Hematopoietic multipotent progenitor cell treated with erythropoietin and hydrocortisone succinate and interleukin-3 and kit ligand, for 6 days (in vitro differentiated cells): ENCODE results near the gene TAS2R14.
A peak's percentile ranks its signal among the peaks of the same experiment; 100 is the strongest.

ENCODE experiments used
- DNase-seq: peaks from one replicate; pipeline ENCODE4 v3.0.0-alpha.2; 2015

Gene TAS2R14, protein sequence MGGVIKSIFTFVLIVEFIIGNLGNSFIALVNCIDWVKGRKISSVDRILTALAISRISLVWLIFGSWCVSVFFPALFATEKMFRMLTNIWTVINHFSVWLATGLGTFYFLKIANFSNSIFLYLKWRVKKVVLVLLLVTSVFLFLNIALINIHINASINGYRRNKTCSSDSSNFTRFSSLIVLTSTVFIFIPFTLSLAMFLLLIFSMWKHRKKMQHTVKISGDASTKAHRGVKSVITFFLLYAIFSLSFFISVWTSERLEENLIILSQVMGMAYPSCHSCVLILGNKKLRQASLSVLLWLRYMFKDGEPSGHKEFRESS

DNA sequence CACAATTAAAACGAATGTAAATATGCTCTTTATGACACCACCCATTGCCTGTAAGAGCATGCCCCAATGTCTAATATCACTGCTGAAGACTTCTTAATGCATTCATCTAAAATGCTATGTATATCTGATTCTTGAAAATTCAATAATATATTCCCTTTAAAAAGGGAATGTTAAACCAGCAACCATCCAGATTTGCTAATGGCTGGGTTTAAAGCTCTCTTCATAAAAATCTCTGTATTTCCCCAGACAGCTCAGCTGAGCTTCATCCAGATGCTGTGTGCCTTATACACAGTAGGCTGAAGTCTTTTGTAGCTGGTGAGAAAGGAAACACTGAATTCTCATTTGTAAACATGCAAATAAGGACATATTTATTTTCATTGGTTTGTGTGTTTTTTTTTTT is at the start of gene TAS2R14:
Gene TAS2R14, minus strand, starts transcription at position 101 of the 400 bp plus-strand sequence. Its CDS starts 56 bp downstream, at position 45.
- DNase-seq = no peak

DNA sequence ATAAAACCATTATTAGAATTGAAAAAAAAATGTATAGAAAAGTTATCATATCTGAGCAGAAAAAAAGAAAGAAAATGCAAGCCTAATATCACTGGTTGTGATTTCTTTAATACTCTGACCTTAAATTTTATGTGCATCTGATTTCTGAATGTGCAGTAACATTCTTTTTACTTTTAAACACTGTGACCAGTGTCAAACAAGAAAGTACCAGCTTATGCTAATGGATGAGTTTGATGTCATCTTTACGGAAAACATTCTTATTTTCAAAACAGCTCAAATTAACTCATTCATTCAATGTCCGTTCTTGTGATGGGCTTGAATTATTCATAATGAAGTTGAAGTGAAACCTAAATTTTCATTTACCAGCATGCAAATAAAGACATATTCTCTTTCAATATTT is 47.7 kb upstream of the TAS2R14 start, which contains the start of gene TAS2R50:
Gene TAS2R50, minus strand, starts transcription at position 101 of the 400 bp plus-strand sequence. Its CDS starts 52 bp downstream, at position 49.
- no peak for DNase-seq

DNA sequence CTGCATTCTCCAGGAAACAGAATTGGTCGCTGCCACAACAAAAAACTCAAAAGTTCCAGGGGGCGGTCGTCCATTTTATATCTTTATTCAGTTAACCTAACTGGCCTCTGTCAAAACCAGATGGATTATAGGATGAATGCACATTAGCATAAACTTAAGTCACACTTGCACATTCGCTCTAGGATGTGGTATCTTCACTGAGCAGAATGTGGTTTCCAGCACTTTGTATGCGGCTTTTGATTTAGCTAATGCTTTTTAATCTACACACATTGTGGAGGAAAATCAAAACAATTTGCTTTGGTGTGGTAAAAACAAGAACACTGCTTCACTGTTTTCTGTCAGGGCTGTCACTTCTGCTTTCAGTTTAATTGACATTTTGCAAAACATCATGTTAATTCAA is 43.2 kb upstream of the TAS2R14 start:
- peak; percentile 5 for DNase-seq

DNA sequence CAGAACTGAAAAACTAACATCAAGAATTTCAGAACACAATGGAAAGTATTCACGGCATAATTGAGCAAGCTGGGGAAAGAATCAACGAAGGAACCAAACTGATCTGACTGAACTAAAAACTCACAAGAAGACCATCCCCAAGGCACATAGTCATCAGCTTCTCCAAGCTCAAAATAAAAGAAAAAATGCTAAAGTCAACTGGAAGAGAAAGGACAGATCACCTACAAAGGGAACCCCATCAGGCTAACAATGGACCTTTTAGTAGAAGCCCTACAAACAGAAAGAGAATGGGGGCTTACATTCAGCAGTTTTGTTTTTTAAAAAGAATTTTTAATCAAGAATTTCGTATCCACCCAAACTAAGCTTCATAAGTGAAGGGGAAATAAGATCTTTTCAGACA is 35.9 kb upstream of the TAS2R14 start:
- no peak for DNase-seq

DNA sequence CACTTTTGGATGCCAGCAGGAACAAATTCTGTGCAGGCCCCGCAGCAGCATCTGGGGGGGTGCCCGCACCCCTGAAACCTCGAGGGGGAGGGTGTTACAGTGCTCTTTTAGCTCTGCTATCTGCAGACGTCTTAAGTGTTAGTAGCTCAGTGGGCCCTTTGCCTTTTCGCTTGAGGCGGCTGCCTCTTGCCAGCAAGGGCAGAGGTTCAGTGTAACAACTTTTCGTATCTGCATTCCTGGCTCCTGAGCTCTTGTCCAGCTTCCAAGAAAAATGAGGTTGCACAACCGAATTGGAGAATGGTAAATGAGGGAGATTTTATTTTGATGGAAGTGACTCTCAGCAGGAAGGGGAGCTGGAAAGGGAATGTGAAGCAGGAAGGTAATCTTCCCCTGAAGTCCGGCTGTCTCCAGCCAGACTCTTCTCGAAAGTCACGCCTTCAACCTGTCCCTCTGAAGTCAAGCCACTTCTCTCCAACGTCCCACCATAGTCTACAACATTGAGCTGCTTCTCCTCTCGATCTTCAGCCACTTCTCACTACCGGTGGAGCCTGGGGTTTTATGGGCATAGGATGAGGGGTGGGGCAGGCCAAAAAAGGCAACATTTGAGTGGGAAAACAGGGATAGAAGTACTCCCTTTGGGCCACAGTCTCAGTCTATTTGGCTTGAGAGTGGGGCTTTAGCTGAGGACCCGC is 29.8 kb upstream of the TAS2R14 start:
- DNase-seq = no peak

DNA sequence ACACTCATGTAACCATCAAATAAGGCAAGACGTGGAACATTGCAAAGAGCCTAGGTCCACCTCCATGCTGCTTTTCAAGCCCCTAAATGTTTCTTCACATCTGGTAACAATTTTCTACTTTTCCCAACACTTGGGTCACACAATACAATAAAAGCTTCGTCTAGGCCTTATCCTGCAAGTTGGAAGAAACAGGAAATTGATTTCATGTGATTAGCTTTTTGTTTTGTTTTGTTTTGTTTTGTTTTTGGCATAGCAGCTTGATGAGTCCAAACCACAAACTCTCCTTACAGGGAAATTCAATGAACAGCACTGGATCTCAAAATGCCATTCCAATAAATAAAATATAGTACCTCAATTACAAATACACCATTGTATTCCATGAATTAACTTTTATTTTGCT is 28.3 kb upstream of the TAS2R14 start:
- DNase-seq = no peak

DNA sequence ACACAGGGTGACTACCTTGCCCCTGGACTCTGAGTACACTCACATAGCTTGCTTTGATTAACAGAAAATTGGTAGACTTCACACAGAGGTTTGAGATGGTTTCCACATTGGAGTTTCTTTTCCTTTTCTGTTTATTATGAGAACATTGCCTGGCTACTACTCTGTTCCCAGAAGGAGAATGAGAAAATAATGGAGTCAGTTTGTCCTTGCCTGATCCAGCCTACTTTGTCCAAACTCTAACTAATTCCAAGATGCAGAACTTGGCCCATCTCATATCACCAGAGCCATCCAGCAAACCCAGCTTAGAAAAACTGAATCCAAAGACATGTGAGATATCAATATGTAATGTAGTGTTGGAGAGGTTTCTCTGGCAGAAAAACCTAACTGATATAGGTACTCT is 27.3 kb upstream of the TAS2R14 start:
- DNase-seq = no peak

DNA sequence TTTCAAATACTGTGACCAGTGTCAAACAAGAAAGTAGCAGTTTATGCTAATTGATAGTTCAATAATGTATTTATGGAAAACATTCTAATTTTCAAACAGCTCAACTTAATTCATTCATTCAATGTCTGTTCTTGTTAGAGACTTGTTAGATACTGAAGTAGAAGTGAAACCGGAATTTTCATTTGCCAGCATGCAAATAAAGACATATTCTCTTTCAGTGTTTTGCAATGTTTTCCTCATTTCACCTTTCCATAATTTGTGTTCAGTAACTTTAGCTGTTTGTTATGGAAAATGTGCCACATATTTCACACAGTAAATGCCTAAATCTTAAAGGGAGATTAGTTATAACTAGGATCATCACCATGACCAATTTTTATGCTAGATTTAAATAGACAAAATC is 26.4 kb upstream of the TAS2R14 start:
- no peak for DNase-seq

DNA sequence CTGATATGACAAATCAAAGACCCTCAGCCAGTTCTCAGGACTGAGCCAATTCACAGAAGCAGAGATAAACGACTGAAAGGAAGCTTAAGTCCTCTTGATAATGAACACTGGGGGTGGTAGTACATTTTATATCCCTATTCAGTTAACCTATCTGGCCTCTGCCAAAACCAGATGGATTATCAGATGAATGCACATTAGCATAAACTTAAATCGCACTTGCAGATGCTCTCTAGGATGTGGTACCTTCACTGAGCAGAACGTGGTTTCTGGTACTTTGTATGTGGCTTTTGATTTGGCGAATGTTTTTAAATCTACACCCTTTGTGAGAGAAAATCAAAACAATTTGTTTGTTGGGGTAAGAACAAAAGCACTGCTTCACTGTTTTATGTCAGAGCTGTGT is 21.1 kb upstream of the TAS2R14 start:
- DNase-seq = peak; percentile 65

DNA sequence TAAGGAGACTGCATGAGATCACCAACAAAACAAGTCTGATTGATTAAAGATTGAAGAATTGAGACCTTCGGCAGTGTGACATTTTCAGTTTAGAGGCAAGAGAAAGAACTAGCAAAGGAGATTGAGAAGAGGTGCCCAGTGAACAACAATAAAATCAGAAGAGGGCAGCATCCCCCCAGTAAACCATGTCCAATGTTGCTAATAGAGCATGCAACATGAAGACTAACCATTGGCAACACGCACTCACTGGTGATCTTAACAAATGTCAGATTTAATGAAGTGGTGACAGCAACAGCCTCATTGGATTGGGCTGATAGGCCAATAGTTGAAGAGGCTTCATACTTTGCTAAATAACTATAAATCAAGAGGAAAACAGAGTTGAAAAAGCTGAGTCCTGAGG is 20.7 kb upstream of the TAS2R14 start:
- no peak for DNase-seq

DNA sequence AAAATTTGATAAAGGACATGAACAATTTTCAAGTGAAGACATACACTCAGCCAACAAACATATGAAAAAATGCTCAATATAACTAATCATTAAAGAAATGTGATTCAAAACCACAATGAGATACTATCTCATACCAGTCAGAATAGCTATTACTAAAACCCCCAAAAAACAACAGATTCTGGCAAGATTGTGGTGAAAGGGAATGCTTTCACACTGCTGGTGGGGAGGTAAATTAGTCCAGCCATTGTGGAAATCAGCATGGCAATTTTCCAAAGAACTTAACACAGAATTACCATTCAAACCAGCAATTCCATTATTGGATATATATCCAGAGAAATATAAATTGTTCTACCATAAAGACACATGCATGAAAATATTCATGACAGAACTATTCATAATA is 18.7 kb upstream of the TAS2R14 start:
- no peak for DNase-seq

DNA sequence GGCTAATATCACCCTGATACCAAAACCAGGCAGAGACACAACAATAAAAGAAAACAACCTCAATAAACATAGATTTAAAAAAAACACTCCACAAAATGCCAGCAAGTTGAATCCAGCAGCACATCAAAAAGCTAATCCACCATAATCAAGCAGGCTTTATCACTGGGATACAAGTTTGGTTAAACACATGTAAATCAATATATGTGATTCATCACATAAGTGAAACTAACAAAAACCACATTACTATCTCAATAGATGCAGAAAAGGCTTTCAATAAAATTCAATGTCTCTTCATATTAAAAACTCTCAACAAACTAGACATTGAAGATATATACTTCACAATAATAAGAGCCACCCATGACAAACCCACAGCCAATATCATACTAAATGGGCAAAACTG is 17.0 kb upstream of the TAS2R14 start:
- no peak for DNase-seq

DNA sequence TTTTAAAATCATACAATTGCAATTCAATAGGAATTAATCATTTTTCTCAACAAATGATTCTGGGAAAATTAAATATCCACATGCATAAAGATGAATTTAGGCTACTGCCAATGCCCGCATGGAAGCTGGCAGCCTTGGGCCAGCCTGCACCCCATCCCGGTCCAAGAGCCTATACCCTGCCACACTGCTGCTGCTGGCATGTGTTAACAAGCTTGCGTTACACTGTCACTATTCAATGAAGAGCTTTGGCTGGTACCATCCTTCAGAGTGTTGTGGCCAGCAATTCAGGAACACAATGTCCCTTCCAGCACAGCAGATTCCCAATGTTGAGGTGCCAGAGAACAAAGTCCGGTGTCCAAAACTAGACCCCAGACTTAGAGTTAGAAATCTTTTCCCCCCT is 13.6 kb upstream of the TAS2R14 start:
- no peak for DNase-seq

DNA sequence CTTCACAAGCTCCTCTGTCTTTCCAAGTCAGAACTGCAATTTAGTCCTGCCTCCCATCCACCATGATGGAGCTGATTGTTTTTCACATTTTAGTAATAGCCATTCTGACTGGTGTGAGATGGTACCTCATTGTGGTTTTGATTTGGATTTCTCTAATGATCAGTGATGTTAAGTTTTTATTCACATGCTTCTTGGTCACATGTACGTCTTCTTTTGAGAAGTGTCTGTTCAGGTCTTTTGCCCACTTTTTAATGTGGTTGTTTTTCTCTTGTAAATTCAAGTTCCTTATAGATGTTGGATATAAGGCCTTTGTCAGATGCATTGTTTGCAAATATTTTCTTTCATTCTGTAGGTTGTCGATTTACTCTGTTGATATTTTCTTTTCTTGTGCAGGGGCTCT is 4.1 kb upstream of the TAS2R14 start:
- no peak for DNase-seq

DNA sequence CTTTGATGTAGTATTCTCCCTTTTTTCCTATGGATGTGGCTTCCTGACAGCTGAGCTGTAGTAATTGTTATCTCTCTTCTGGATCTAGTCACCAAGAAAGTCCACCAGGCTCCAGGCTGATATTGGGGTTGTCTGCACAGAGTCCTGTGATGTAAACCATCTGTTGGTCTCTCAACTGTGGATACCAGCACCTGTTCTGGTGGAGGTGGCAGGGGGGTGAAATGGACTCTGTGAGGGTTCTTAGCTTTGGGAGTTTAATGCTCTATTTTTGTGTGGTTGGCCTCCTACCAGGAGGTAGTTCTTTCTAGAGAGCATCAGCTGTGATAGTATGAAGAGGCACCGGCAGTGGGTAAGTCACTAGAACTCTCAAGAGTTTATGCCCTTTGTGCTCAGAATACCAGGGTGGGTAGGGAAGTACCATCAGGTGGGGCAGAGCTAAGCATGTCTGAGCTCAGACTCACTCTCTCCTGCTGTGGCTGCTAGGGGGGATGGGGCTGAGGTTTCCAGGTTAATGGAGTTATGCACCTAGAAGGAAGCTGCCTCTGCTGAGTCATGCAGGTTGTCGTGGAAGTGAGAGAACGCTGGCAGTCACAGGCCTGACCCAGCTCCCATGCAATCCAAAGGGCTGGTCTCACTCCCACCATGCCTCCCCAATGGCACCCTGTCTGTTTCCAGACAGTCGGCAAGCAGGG is 3.0 kb upstream of the TAS2R14 start:
- peak; percentile 3 for DNase-seq

DNA sequence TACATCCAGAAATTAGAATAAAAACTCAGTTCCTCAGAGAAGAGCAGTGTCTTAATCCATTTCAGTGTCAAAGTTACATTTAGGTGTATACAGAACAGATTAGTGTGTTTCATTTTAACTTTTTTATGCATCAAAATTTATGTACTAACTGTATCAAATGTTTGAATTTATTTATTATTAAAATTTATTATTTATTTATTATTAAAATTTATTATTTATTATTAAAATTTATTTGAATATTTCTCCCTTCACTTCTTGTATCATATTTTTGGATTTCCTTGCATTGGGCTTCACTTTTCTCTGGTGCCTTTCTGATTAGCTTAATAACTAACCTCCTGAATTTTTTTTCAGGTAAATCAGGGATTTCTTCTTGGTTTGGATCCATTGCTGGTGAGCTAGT is 2.3 kb upstream of the TAS2R14 start:
- no peak for DNase-seq

DNA sequence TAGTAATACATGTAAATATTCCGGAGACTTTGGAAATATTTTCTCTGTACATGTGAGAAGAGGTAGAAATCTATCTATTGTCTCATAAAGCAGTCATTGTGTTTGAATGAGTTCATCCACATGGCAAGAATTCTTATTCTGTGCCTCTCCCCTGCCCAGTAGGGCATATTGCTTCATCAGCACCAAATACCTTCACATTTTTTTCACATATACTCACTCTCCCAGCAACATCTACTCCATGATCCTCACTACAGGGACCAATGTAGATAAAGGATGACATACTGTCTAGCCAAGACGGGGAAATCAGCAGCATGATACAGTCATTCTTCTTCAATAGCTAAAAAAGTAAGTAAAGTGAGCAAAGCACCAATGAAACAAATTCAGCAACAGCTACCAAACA is 1.3 kb upstream of the TAS2R14 start:
- no peak for DNase-seq

DNA sequence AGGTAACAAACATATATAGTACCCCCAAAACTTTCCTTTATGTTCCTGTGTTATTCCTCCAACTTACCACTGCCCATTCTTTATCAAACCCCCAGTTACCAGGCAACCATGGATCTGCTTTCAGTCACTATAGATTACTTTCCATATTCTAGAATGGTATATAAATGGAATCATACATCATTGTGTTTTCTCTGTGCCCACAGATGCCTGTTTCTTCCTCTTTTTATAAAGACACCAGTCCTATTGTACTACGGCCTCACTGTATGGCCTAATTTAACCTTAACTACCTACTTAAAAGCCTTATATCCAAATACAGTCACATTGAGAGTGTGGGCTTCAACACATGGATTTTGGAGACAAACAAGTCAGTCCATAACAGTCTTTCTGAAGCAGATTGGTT is 2.6 kb downstream of the TAS2R14 start:
- DNase-seq = no peak

DNA sequence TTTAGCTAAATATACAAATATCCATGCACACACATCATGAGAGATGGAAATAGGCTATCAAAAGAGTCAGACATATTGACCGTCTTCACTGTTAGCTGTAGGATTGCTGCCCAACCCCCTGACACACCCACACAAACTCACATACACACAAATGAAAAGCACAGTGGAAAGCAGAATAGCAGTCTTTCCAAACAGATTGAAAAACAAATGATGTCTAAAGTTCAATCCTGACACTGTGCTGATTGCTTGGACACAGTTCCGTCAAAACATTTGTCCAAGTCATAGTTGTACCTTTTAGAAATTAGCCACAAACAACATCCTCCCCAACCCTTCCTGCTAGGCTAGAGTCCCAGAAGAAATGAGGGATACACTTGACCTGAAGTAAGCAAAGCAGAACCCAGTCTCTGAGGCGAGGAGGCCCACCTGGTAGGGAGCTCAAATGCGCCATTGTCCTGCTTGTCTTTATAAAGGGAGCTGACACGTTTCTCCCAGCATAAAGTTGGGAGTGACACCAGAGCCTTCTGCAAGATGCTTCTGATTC is 10.2 kb downstream of the TAS2R14 start, which contains the start of gene PRH2:
Gene PRH2, plus strand, starts transcription at position 491 of the 541 bp plus-strand sequence. Its CDS starts 38 bp downstream, at position 529.
- no peak for DNase-seq

DNA sequence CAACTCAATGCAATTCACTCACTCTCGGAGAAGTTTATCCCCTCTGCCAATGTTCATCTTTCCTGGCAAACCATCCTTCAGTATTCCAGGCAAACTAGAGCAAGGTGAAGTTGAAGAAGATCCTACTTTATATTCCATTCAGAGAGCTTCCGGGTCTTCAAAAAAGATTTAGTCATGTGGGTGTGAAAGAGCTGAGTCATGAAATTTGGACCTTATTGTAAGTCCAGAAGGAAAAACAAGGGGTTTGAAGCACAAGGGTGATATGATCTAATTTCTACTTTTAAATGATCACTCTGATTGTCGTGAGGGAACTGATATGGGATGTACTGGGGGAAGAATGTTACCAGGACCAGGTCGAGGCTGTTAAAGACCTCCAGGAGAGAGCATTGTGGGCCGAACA is 12.8 kb downstream of the TAS2R14 start:
- no peak for DNase-seq

DNA sequence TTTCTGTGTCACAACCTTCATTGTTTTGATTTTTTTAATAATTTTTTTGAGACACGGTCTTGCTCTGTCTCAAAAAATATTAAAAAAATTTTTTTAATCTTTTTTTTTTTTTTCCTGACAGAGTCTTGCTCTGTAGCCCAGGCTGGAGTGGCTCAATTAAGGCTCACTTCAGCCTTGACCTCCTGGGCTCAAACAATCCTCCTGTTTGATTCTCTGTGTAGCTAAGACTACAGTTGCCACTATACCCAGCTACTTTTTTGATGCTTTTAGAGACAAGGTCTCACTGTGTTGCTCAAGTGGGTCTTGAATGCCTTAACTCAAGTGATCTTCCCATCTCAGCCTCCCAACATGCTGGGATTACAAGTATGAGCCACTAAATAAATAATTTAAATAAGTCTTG is 19.3 kb downstream of the TAS2R14 start:
- no peak for DNase-seq

DNA sequence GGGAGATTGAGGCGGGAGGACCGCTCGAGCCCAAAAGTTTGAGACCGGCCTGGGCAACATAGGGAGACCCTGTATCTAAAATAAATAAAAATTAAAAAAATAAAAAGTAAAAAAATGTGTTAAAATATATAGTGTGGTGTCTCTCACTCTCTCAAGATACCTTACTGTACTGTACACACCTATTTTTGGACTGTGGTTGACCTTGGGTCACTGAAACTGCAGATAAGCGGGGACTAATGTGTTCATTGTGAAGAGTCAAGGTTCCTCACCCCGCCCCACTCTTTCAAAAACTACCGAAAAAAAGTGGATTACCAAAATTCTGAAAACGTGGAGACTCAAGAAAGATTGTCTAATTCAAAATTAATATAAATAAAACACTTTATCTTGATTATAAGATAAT is 28.7 kb downstream of the TAS2R14 start:
- no peak for DNase-seq

DNA sequence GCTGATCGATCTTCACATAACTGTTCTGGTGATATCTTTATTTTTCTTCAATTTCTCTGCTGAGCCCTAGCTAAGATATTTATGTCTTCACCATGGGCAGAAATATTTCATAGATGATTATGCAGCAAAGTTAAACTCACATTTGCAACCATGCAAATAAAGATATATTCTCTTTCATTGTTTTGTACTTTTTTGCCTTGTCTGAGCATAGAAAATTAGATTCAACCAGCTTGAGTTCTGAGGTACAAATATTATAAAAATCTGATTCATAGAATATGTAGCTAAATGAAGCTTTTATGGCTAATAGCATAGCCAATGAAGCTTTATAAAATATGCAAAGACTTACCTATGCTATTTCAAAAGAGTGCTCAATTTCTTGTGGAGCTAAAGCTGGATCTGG is 29.6 kb downstream of the TAS2R14 start, which contains the start of gene TAS2R13:
Gene TAS2R13, minus strand, starts transcription at position 101 of the 400 bp plus-strand sequence. CDS start 264 bp downstream, outside the sequence.
- DNase-seq = no peak
